T-cell (primary cell): ENCODE data around the gene BRD4. TPM values are rescaled to one million over a fixed set of nuclear protein-coding genes. Genes with fewer than 3 reads are reported as not detected.

Experiments used
- ATAC-seq, 4 experiments: fragments of 200-7000 bp in 3 of 4; fragments of 150-1000 bp in 1 of 4; cut with Tn5 transposase; replicated peaks in 1 of 4; 1 replicate in 3 of 4; 2 replicates in 1 of 4; pipeline ENCODE4 v1.10.0; 2021; ENCODE audit warnings: moderate library complexity in 3 of 4, mild to moderate bottlenecking in 2 of 4, moderate number of reproducible peaks in 1 of 4
- CTCF ChIA-PET, 2 donors: fragments of 300-600 bp; sonication (Branson Sonifier 250); formaldehyde crosslinking; loops; one replicate each; lab custom pipeline; 2022; ENCODE audit warnings: antibody characterized with exemption in 2 of 2; lab: Charles Lee
- POLR2A ChIA-PET, 2 donors: fragments of 300-600 bp; sonication (Branson Sonifier 250); formaldehyde crosslinking; loops; one replicate each; lab custom pipeline; 2022; ENCODE audit warnings: antibody characterized with exemption in 2 of 2; lab: Charles Lee
- DNase-seq, 35 experiments: peaks; one replicate each; pipeline versions ENCODE4 v3.0.0 to v3.0.0-alpha.2; 2013 to 2023
- H3K27ac ChIP-seq: one replicate; pipeline ENCODE4 v1.5.1; 2013; ENCODE audit warnings: low read length
- H3K27me3 ChIP-seq, 2 experiments: replicated peaks in 1 of 2; 1 replicate in 1 of 2; 2 replicates in 1 of 2; pipeline versions ENCODE4 v1.6.1 to v1.7.0; 2013; ENCODE audit warnings: low read length in 1 of 2, mixed read lengths in 1 of 2; ENCODE audit not compliant: control insufficient read depth in 2 of 2, insufficient read depth in 2 of 2; ENCODE audit errors: extremely low read depth in 1 of 2
- H3K36me3 ChIP-seq, 2 donors: 1 replicate in 1 of 2; 2 replicates in 1 of 2; pipeline versions ENCODE4 v1.6.1 to v1.7.0; 2013; ENCODE audit warnings: low read length in 1 of 2; ENCODE audit not compliant: control insufficient read depth in 2 of 2, insufficient read depth in 1 of 2; ENCODE audit errors: extremely low read depth in 1 of 2
- H3K4me1 ChIP-seq, 2 experiments: 1 replicate in 1 of 2; 2 replicates in 1 of 2; pipeline versions ENCODE4 v1.6.1 to v1.7.0; 2013; ENCODE audit warnings: low read length in 2 of 2, mixed read lengths in 1 of 2; ENCODE audit not compliant: insufficient read depth in 2 of 2, control insufficient read depth in 1 of 2; ENCODE audit errors: extremely low read depth in 1 of 2
- H3K4me3 ChIP-seq, 2 donors: 1 replicate in 1 of 2; 2 replicates in 1 of 2; pipeline versions ENCODE4 v1.5.1 to v1.7.0; 2013; ENCODE audit warnings: mild to moderate bottlenecking in 2 of 2, low read length in 1 of 2, moderate library complexity in 1 of 2; ENCODE audit not compliant: control insufficient read depth in 1 of 2; ENCODE audit errors: extremely low read depth in 1 of 2
- H3K9me3 ChIP-seq: 2 replicates; pipeline ENCODE4 v1.7.0; 2013
- H3K27ac Mint-ChIP-seq, 2 donors: one replicate each; pipeline ENCODE4 v1.8.0; 2020 to 2021; ENCODE audit warnings: mild to moderate bottlenecking in 2 of 2, mixed read lengths in 2 of 2
- H3K27me3 Mint-ChIP-seq, 2 donors: one replicate each; pipeline ENCODE4 v1.8.0; 2021 to 2022; ENCODE audit warnings: mixed read lengths in 2 of 2
- H3K36me3 Mint-ChIP-seq: one replicate; pipeline ENCODE4 v1.8.0; 2021; ENCODE audit warnings: mixed read lengths
- H3K4me1 Mint-ChIP-seq, 3 donors: one replicate each; pipeline ENCODE4 v1.8.0; 2020 to 2022; ENCODE audit warnings: mixed read lengths in 3 of 3, mild to moderate bottlenecking in 1 of 3
- H3K4me3 Mint-ChIP-seq, 3 donors: one replicate each; pipeline ENCODE4 v1.8.0; 2020 to 2022; ENCODE audit warnings: mild to moderate bottlenecking in 3 of 3, mixed read lengths in 3 of 3, moderate library complexity in 3 of 3
- H3K9me3 Mint-ChIP-seq, 3 donors: one replicate each; pipeline ENCODE4 v1.8.0; 2020 to 2022; ENCODE audit warnings: mixed read lengths in 3 of 3
- WGBS: methylation state at CpG from one replicate; pipeline ENCODE4 v1.1.5; 2013; ENCODE audit warnings: missing lambda C conversion rate; ENCODE audit not compliant: insufficient coverage; 5-methylcytosine and 5-hydroxymethylcytosine counted together
- total RNA-seq, 35 experiments: library from RNA in 6 of 35; stranded (reverse) in 6 of 35; fragments of 120-200 nt in 1 of 35; gene quantifications; one replicate each; pipeline versions ENCODE4 v1.2.1 to v1.2.4 and lab custom pipeline; 2013 to 2026

Gene BRD4
- total RNA-seq, 5 donors from 2014 or later (not counting 1 experiment from before 2014, with no cell fraction given) = 115 to 154 (median 139) TPM

GRCh38 chr19:15245370-15246197, 86.8 kb downstream of the BRD4 start:
- Histone ChIP-seq H3K27ac (no peak overlapping the region), H3K9me3 (no peaks in the 10 kb centered on the region), H3K36me3 (peaks cover 22 to 85% of the 10 kb centered on the region in 2 donors), H3K4me1 (peaks cover 0 to 3% of the 10 kb centered on the region in 2 experiments), H3K4me3 (no peak overlapping the region), H3K27me3 (no peaks in the 10 kb centered on the region)
- Mint-ChIP-seq H3K27me3 (no peaks in the 10 kb centered on the region), H3K4me1 (peaks cover 0 to 8% (median 0%) of the 10 kb centered on the region in 3 donors), H3K4me3 (no peak overlapping the region), H3K27ac (no peak overlapping the region), H3K9me3 (no peaks in the 10 kb centered on the region), H3K36me3 (peaks cover 38% of the 10 kb centered on the region)
- DNase-seq (no peak), ATAC-seq (no peak)
- CTCF ChIA-PET = no interaction called here
- POLR2A ChIA-PET = no interaction called here
- 96% methylated on average over 20 of the region's 20 CpGs for WGBS

GRCh38 chr19:15244808-15245207, 87.5 kb downstream of the BRD4 start:
- Mint-ChIP-seq H3K27ac (no peak overlapping the region), H3K9me3 (no peaks in the 10 kb centered on the region), H3K27me3 (no peaks in the 10 kb centered on the region), H3K4me1 (peaks cover 0 to 8% (median 0%) of the 10 kb centered on the region in 3 donors), H3K4me3 (no peak overlapping the region), H3K36me3 (peaks cover 41% of the 10 kb centered on the region)
- H3K27ac ChIP-seq = no peak overlapping the region
- H3K27me3 ChIP-seq = no peaks in the 10 kb centered on the region
- peaks cover 29 to 85% of the 10 kb centered on the region in 2 donors for H3K36me3 ChIP-seq
- no peaks in the 10 kb centered on the region for H3K9me3 ChIP-seq
- DNase-seq = no peak
- peaks cover 0 to 3% of the 10 kb centered on the region in 2 experiments for H3K4me1 ChIP-seq
- no peak for ATAC-seq
- CTCF ChIA-PET = no interaction called here
- WGBS = 87% methylated on average over 7 of the region's 7 CpGs
- POLR2A ChIA-PET = no interaction called here
- no peak overlapping the region for H3K4me3 ChIP-seq

DNA sequence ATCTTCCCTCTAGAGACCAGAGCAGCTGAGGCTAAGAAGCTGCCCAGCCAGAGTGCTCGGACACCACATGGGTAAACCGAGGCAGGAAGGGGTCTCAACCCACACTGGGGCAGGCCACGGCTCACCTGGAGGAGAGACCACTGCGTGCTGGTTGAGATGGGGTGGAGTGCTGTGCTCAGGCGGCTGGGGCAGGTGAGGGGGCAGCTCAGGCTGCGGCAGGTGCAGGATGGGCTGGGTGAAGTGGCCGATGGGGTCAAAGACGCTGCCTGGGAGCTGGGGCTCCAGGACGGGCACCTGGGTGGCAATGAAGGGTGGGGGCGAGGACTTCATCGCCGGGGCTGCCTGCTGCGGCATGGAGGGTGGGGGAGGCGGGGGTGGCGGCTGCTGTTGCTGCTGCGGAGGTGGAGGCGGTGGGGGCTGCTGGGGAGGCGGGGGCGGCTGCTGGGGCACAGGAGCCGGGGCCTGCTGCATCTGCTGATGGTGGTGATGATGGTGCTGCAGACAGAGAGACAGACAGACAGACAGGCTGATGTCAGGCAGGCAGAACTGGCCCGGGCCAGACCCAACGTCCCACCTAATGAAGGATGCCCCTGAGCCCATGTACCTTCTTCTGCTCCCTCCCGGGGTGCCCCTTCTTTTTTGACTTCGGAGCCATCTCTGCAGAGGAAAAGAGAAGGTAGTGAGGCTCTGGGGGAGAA, 88.1 kb downstream of the BRD4 start:
- ChIA-PET POLR2A (no interaction called here), CTCF (no interaction called here)
- H3K27me3 ChIP-seq = no peaks in the 10 kb centered on the region
- DNase-seq (no peak), ATAC-seq (no peak)
- peaks cover 0 to 3% of the 10 kb centered on the region in 2 experiments for H3K4me1 ChIP-seq
- peaks cover 0 to 8% (median 0%) of the 10 kb centered on the region in 3 donors for H3K4me1 Mint-ChIP-seq
- H3K9me3 ChIP-seq = no peaks in the 10 kb centered on the region
- WGBS = 92% methylated on average over 21 of the region's 24 CpGs
- H3K36me3 Mint-ChIP-seq = peaks cover 44% of the 10 kb centered on the region
- H3K36me3 ChIP-seq = peaks cover 25 to 85% of the 10 kb centered on the region in 2 donors
- no peak overlapping the region for H3K4me3 ChIP-seq
- no peak overlapping the region for H3K4me3 Mint-ChIP-seq
- no peak overlapping the region for H3K27ac Mint-ChIP-seq
- no peaks in the 10 kb centered on the region for H3K27me3 Mint-ChIP-seq
- H3K27ac ChIP-seq = no peak overlapping the region
- no peaks in the 10 kb centered on the region for H3K9me3 Mint-ChIP-seq

DNA sequence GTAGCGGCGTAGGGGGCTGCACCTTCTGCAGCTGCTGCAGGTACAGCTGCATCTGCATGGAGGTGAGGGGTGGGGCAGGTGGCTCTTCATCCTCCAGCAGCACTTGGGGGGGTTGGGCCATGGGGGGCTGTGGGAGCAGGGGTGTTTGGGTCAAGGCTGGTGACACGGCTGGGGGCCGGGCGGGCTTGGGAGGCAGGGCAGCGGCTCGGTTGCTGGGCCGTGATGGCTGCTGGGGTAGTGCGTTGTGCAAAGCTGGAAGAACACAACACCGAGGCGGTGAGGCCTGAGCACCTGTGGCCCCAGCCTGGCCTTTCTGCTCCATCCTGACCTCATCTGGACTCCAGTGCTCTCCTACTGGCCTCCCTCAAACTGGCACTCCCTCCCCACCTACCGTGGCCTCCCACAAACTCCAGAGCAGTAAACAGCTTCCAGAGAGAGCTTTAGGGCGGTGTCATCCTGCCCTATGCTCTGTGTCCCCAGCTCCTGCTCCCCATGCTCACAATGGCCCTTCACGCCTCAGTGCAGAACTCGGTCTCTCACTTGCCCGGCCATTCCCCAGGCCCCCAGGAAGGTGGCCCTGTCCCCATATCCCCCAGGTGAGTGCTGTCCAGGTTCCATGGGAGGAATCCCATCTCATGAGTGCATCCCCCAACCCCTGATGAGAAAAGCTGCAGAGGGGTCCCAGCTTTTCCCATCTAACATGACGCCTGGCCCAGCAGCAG, 88.9 kb downstream of the BRD4 start:
- Histone ChIP-seq H3K27me3 (no peaks in the 10 kb centered on the region), H3K9me3 (no peaks in the 10 kb centered on the region), H3K36me3 (peaks cover 21 to 85% of the 10 kb centered on the region in 2 donors), H3K27ac (no peak overlapping the region), H3K4me1 (peaks cover 0 to 3% of the 10 kb centered on the region in 2 experiments), H3K4me3 (no peak overlapping the region)
- CTCF ChIA-PET = interaction anchor here in 1 of 2 donors (0.6 kb wide), 1 partner anchor 237 kb away, joined by 3 read pairs; no protein-coding TSS in a partner anchor
- ATAC-seq (no peak), DNase-seq (no peak)
- Mint-ChIP-seq H3K27me3 (no peaks in the 10 kb centered on the region), H3K4me1 (peaks cover 0 to under 1% (median 0%) of the 10 kb centered on the region in 3 donors), H3K36me3 (peaks cover 40% of the 10 kb centered on the region), H3K4me3 (no peak overlapping the region), H3K9me3 (no peaks in the 10 kb centered on the region), H3K27ac (no peak overlapping the region)
- POLR2A ChIA-PET = interaction anchor here in 1 of 2 donors (0.7 kb wide), 1 partner anchor 96 kb away, joined by 4 read pairs; no protein-coding TSS in a partner anchor
- 98% methylated on average over 9 of the region's 17 CpGs for WGBS

DNA sequence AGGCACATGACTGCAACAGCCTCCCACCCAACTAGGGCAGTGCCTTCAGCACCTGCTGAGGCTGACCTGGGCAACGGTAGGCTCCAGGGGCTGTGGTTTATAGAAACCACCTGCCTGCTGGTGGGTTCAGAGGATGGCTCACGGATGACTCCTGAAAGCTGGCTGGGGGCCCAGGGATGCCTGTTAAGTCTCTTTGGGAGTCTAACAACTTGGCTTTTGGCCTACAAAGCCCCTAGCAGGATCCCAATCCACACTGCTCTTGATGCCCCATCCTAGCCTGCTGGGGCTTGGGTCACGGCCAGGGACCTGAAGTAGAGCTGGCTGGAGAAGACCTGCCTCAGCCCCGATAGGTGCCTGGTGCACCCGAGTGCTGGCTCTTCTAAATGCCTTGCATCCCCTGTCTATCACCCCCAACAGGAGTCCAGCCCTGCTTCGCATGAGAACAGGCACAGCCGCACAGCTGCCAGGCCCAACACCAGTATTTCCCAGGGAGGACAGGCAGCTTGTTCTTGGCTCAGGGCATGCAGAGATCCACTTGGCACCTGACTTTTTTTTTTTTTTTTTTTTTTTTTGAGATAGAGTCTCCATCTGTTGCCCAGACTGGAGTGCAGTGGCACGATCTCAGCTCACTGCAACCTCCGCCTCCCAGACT, 91.0 kb downstream of the BRD4 start:
- Histone ChIP-seq H3K27me3 (no peaks in the 10 kb centered on the region), H3K4me1 (no peaks in the 10 kb centered on the region), H3K4me3 (no peak overlapping the region), H3K36me3 (peaks cover 24 to 85% of the 10 kb centered on the region in 2 donors), H3K9me3 (no peaks in the 10 kb centered on the region), H3K27ac (no peak overlapping the region)
- peaks cover 47% of the 10 kb centered on the region for H3K36me3 Mint-ChIP-seq
- no peaks in the 10 kb centered on the region for H3K4me1 Mint-ChIP-seq
- ATAC-seq = no peak
- H3K27me3 Mint-ChIP-seq = no peaks in the 10 kb centered on the region
- DNase-seq = no peak
- 98% methylated on average over 5 of the region's 9 CpGs for WGBS
- no peak overlapping the region for H3K27ac Mint-ChIP-seq
- H3K9me3 Mint-ChIP-seq = no peaks in the 10 kb centered on the region
- CTCF ChIA-PET = interaction anchor here in 1 of 2 donors (0.7 kb wide), 1 partner anchor 1300 kb away, joined by 3 read pairs; no protein-coding TSS in a partner anchor
- H3K4me3 Mint-ChIP-seq = no peak overlapping the region
- POLR2A ChIA-PET = no interaction called here
